ENCODE data around the gene LRP11. TPM values are rescaled to one million over a fixed set of nuclear protein-coding genes. Genes with fewer than 3 reads are reported as not detected.

The LRP11 gene
- total and polyA plus RNA-seq, 12 donors, result 2.6 to 65.1 (median 42.4) TPM

GRCh38 chr6:149901444-149902140, 37.4 kb upstream of the LRP11 start:
- Histone ChIP-seq H3K4me3 (no peak overlapping the region), H3K27ac (no peak overlapping the region), H3K36me3 (replicated peaks in 1 of 2) (no peaks in the 10 kb centered on the region), H3K9me3 (replicated peaks in 1 of 3) (no peaks in the 10 kb centered on the region), H3K27me3 (no peaks in the 10 kb centered on the region), H3K4me1 (replicated peaks in 1 of 2) (peaks cover 12 to 17% of the 10 kb centered on the region in 2 donors)
- TF ChIP-seq, protein P1, sequence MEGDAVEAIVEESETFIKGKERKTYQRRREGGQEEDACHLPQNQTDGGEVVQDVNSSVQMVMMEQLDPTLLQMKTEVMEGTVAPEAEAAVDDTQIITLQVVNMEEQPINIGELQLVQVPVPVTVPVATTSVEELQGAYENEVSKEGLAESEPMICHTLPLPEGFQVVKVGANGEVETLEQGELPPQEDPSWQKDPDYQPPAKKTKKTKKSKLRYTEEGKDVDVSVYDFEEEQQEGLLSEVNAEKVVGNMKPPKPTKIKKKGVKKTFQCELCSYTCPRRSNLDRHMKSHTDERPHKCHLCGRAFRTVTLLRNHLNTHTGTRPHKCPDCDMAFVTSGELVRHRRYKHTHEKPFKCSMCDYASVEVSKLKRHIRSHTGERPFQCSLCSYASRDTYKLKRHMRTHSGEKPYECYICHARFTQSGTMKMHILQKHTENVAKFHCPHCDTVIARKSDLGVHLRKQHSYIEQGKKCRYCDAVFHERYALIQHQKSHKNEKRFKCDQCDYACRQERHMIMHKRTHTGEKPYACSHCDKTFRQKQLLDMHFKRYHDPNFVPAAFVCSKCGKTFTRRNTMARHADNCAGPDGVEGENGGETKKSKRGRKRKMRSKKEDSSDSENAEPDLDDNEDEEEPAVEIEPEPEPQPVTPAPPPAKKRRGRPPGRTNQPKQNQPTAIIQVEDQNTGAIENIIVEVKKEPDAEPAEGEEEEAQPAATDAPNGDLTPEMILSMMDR (IDR thresholded peaks at IDR 0.05), result no peak
- no peak for TF ChIP-seq POLR2A (IDR thresholded peaks at IDR 0.05)
- 88 to 94% (median 90%) methylated on average over 6 of the region's 6 CpGs for WGBS, 4 donors
- intact Hi-C loops (cut with DNase I), result no loop called here
- peak in 3 of 7 donors; percentile 2 to 14 (median 4) for DNase-seq

DNA sequence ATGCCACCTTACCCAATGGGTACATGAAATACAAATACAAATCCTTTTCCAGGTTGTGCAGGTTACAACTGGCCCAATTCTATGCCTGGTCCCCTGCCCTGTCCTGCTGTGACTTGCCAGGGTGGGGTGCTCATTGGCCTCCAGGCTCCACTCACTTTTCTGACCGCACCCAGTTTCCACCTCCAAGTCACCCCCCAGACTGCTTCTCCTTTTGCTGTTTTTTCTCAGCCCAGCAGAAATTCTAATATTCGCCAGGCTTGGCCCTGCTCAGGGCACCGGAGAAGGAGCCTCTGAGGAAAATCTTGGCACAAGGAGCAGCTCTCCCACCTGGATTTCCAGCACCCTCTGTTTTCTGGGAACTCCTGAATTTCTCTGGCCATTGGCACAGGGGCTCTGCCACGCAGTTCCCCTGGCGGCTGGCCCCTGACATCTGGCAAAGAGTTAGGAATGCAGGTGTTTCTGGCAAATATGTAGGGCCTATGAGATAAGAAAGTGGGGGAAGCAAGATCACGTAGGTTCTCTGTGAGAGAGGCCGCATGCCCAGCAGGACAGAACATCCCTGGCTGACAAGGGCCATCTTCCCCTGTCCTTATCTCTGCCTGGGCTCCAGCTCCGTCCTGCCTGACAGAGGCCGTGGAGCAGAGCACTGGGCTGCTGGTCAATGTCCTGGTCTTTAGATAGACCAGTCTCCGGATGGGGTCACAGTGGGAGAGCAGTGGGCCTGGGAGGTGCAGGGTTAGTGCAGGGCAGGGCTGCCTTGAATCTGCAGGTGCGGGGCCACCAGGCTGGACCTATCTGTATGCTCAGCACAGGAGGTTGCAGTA, 36.7 kb upstream of the LRP11 start:
- no peak overlapping the region for H3K4me3 ChIP-seq
- TF ChIP-seq, protein P1 (IDR thresholded peaks at IDR 0.05), result no peak
- no peak for TF ChIP-seq POLR2A (IDR thresholded peaks at IDR 0.05)
- no peaks in the 10 kb centered on the region for H3K36me3 ChIP-seq (replicated peaks in 1 of 2)
- DNase-seq, result peak in 2 of 7 donors; percentile 4 to 39
- no peak overlapping the region for H3K27ac ChIP-seq
- 95 to 98% (median 95%) methylated on average over 8 to 11 of the region's 11 CpGs for WGBS, 4 donors
- H3K27me3 ChIP-seq, result no peaks in the 10 kb centered on the region
- no peaks in the 10 kb centered on the region for H3K9me3 ChIP-seq (replicated peaks in 1 of 3)
- H3K4me1 ChIP-seq (replicated peaks in 1 of 2), result peaks cover 20 to 24% of the 10 kb centered on the region in 2 donors
- intact Hi-C loops (cut with DNase I), result no loop called here

DNA sequence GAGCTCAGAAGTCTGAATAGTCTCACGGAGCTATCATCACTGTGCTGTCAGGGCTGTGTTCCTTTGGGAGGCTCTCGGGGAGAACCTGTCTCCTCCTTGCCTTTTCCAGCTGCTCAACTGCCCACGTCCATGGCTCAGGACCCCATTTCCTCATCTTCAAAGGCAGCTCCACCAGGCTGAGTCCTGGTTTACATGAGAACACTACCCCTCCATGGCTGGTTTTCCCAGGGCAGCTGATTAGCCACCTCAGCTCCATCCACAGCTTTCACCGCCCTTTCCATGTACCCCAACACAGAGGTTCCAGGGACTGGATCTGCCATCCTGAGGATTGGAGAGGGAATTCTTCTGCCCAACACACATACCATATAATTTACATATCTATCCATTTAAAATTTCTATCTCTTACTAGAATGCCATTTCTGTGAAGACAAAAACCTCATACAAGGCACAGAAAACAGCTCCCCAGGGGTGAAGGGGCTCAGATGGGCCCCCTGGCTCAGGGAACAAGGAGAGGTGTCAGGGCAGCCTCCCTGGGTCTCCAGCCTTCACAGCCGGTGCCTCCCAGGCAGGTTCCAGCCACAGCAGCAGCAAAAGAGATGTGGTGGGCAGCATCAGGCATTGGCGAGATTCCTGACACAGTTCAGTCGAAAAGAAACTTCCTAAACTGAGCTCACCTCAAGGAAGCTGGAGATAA, 35.9 kb upstream of the LRP11 start:
- peak in 1 of 7 donors; percentile 33 for DNase-seq
- 87 to 99% (median 90%) methylated on average over 7 of the region's 7 CpGs for WGBS, 4 donors
- Histone ChIP-seq H3K9me3 (replicated peaks in 1 of 3) (no peaks in the 10 kb centered on the region), H3K4me1 (replicated peaks in 1 of 2) (peaks cover 27 to 32% of the 10 kb centered on the region in 2 donors), H3K27ac (no peak overlapping the region), H3K4me3 (no peak overlapping the region), H3K36me3 (replicated peaks in 1 of 2) (no peaks in the 10 kb centered on the region), H3K27me3 (no peaks in the 10 kb centered on the region)
- TF ChIP-seq POLR2A (IDR thresholded peaks at IDR 0.05), result no peak
- TF ChIP-seq, protein P1 (IDR thresholded peaks at IDR 0.05), result no peak
- intact Hi-C loops (cut with DNase I), result no loop called here

DNA sequence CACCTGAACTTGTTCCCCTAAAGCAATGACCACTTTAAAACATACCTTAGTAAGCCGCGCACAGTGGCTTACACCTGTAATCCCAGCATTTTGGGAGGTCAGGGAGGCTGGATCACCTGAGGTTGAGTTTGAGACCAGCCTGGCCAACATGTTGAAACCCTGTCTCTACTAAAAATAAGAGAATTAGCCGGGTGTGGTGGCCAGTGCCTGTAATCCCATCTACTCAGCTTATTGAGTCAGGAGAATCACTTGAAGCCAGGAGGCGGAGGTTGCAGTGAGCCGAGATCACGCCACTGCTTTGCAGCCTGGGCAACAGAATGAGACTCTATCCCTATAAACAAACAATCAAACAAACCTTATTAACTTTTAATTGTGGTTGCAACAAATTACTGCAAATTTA, 35.3 kb upstream of the LRP11 start:
- no peaks in the 10 kb centered on the region for H3K9me3 ChIP-seq (replicated peaks in 1 of 3)
- no peaks in the 10 kb centered on the region for H3K27me3 ChIP-seq
- 84 to 97% (median 93%) methylated on average over 6 of the region's 6 CpGs for WGBS, 4 donors
- no peak overlapping the region for H3K27ac ChIP-seq
- peaks cover 31 to 36% of the 10 kb centered on the region in 2 donors for H3K4me1 ChIP-seq (replicated peaks in 1 of 2)
- peak in 1 of 7 donors; percentile 28 for DNase-seq
- TF ChIP-seq POLR2A (IDR thresholded peaks at IDR 0.05), result no peak
- TF ChIP-seq, protein P1 (IDR thresholded peaks at IDR 0.05), result no peak
- no peaks in the 10 kb centered on the region for H3K36me3 ChIP-seq (replicated peaks in 1 of 2)
- H3K4me3 ChIP-seq, result no peak overlapping the region
- intact Hi-C loops (cut with DNase I), result no loop called here

All from adrenal gland (tissue), 12 donors.